Testis (tissue), 3 donors: Measurements from ENCODE around the gene PLIN1. TPM values are rescaled to one million over a fixed set of nuclear protein-coding genes. Genes with fewer than 3 reads are reported as not detected.

Experiments used
- DNase-seq: peaks from one replicate; pipeline ENCODE4 v3.0.0-alpha.2; 2019
- H3K27ac ChIP-seq, 2 donors: fragments of 200-600 bp; sonication (generic); one replicate each; pipeline ENCODE4 v1.5.1; 2019
- H3K27me3 ChIP-seq: fragments of 200-600 bp; sonication (generic); one replicate; pipeline ENCODE4 v1.5.1; 2019
- H3K36me3 ChIP-seq: fragments of 200-600 bp; sonication (generic); one replicate; pipeline ENCODE4 v1.5.1; 2017; ENCODE audit warnings: low read depth; ENCODE audit errors: missing control alignments
- H3K4me1 ChIP-seq: fragments of 200-600 bp; sonication (generic); one replicate; pipeline ENCODE4 v1.5.1; 2019
- H3K4me3 ChIP-seq, 2 donors: fragments of 200-600 bp; sonication (generic); one replicate each; pipeline ENCODE4 v1.5.1; 2017 to 2019
- H3K9me3 ChIP-seq: fragments of 200-600 bp; sonication (generic); one replicate; pipeline ENCODE4 v1.5.1; 2017
- POLR2A ChIP-seq: fragments of 450-650 bp; IDR thresholded peaks from one replicate; pipeline ENCODE4 v1.6.1; 2017; ENCODE audit warnings: antibody characterized with exemption, mild to moderate bottlenecking, moderate library complexity
- WGBS, 2 donors: methylation state at CpG; one replicate each; pipeline ENCODE4 v1.1.5; 2018; 5-methylcytosine and 5-hydroxymethylcytosine counted together
- intact Hi-C: fragments of 100-400 bp; cut with DNase I; formaldehyde crosslinking; loops from one replicate; pipeline ENCODE4 v1.15.1; 2023; ENCODE audit warnings: low total_unique reads
- polyA plus RNA-seq: library from polyadenylated mRNA; stranded (reverse); fragments of 350-450 nt; fragmentation: Illumina TruSeq; extraction: RNeasy Lipid Tissue Mini Kit (QIAGEN cat#74804); gene quantifications from one replicate; pipeline ENCODE4 v1.2.3, GENCODE V29; 2014; ENCODE audit warnings: low read depth, low replicate concordance; ENCODE audit not compliant: insufficient read depth
- total RNA-seq, 2 donors: library from RNA; depleted of rRNA; stranded (reverse); fragments of >200 nt; gene quantifications; one replicate each; pipeline ENCODE4 v1.2.3, GENCODE V29; 2016
- TF ChIP-seq, protein P1 (sequence below), 3 experiments: fragments of 450-650 bp in 2 of 3; fragments of 200-600 bp in 1 of 3; sonication (generic) in 1 of 3; IDR thresholded peaks; one replicate each; pipeline ENCODE4 v1.5.1; 2016 to 2019; ENCODE audit warnings: antibody characterized with exemption in 3 of 3, mild to moderate bottlenecking in 2 of 3, moderate library complexity in 1 of 3

The PLIN1 gene
- total and polyA plus RNA-seq, 3 donors from 2014 or later, result 9.1 to 18.5 (median 13.5) TPM

DNA sequence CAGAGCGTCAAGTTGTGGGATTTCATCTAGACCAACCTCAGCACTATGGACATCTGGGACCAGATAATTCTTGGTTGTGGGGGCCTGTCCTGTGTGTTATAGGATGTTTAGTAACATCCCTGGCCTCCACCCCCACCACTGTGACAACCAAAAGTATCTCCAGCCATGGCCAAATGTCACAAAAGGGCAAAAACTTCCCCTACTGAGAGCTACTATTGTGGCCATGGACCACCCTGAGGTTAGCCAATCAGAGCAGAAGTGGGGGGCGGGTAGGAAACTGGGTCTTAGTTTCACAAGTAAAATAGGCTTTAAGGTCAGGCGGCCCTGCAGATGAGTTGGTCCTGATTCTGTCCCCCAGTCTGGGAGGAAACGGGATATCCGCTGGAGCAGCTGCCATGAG lies 49.3 kb downstream of the PLIN1 start:
- H3K4me3 ChIP-seq, result no peak overlapping the region
- no peak overlapping the region for H3K27ac ChIP-seq
- H3K4me1 ChIP-seq, result no peaks in the 10 kb centered on the region
- intact Hi-C loops, result no loop called here
- WGBS, 2 donors, result 92% methylated on average over 3 to 5 of the region's 5 CpGs
- no peak for DNase-seq
- no peaks in the 10 kb centered on the region for H3K9me3 ChIP-seq
- no peaks in the 10 kb centered on the region for H3K27me3 ChIP-seq
- H3K36me3 ChIP-seq, result no peaks in the 10 kb centered on the region
- TF ChIP-seq, protein P1, sequence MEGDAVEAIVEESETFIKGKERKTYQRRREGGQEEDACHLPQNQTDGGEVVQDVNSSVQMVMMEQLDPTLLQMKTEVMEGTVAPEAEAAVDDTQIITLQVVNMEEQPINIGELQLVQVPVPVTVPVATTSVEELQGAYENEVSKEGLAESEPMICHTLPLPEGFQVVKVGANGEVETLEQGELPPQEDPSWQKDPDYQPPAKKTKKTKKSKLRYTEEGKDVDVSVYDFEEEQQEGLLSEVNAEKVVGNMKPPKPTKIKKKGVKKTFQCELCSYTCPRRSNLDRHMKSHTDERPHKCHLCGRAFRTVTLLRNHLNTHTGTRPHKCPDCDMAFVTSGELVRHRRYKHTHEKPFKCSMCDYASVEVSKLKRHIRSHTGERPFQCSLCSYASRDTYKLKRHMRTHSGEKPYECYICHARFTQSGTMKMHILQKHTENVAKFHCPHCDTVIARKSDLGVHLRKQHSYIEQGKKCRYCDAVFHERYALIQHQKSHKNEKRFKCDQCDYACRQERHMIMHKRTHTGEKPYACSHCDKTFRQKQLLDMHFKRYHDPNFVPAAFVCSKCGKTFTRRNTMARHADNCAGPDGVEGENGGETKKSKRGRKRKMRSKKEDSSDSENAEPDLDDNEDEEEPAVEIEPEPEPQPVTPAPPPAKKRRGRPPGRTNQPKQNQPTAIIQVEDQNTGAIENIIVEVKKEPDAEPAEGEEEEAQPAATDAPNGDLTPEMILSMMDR (IDR thresholded peaks at IDR 0.05), result no peak
- no peak for TF ChIP-seq POLR2A

DNA sequence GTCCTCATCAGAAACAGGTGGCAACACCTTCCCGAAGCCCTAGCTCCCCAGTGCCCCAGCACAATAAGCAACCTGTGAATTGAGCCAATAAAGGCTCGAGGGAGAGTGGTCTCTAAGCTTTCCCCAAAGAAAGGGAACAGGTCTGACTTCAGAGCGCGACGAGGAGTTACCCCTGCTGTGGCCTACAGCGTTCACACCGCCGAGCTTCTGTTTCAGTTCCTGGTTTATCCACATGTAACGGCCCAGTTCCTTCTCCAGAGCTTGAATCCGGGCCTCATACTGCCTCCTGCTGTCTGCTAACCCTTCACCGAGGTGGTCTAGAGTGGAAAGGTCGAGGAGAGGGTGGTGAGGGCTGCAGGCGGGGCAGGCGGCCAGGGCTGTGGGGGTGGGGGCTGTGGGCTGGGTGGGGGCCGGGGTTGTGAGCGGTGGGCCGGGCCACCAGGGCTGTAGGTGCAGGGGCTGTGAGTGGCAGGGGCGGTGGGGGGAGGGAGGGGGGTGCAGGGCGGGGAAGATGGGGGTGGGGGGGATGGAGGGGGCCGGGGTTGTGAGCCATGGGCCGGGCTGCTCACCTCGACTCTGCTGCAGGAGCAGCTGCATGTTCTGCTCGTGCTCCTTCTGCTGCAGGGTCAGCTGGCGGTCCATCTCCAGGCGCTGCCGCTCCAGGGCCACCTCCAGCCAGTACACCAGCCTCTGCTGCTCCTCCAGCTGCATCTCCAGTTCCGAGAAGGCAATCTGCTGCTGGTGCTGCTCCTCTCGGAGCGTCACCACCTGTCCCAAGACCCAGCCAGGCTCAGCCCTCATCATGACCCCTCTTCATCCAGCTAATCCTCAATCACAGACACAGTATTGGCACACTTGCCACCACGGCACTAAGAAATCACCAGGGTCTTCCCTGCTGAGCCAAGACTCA lies 50.1 kb downstream of the PLIN1 start:
- Histone ChIP-seq H3K4me1 (no peaks in the 10 kb centered on the region), H3K9me3 (no peaks in the 10 kb centered on the region), H3K4me3 (no peak overlapping the region), H3K27ac (no peak overlapping the region), H3K36me3 (no peaks in the 10 kb centered on the region), H3K27me3 (no peaks in the 10 kb centered on the region)
- no peak for TF ChIP-seq POLR2A
- TF ChIP-seq, protein P1 (IDR thresholded peaks at IDR 0.05), result no peak
- DNase-seq, result no peak
- intact Hi-C loops, result no loop called here
- WGBS, 2 donors, result 90 to 96% methylated on average over 16 to 29 of the region's 30 CpGs

DNA sequence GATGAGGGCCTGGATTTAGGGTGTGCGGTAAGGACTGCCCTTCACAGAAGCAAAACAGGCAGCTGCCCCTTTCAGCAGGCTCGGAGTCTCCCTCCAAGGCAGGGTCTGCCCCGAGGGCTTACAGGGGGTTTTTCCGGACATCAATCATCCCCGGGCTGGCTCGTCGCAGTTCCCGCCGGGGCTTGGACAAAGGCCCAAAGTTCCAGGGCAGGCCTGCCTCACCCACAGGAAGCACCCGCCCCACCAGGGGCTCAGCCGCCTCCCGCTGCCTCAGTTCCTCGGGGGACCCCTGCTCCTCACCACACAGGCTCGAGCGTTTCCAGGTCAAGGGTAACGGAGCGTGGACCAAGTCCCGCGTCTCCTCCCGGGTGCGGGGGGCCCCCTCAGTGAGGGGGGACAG lies 50.9 kb downstream of the PLIN1 start:
- Histone ChIP-seq H3K27me3 (no peaks in the 10 kb centered on the region), H3K4me1 (no peaks in the 10 kb centered on the region), H3K9me3 (no peaks in the 10 kb centered on the region), H3K27ac (no peak overlapping the region), H3K36me3 (no peaks in the 10 kb centered on the region), H3K4me3 (no peak overlapping the region)
- intact Hi-C loops, result no loop called here
- WGBS, 2 donors, result 90 to 92% methylated on average over 16 to 21 of the region's 21 CpGs
- TF ChIP-seq, protein P1 (IDR thresholded peaks at IDR 0.05), result no peak
- no peak for TF ChIP-seq POLR2A
- DNase-seq, result no peak

DNA sequence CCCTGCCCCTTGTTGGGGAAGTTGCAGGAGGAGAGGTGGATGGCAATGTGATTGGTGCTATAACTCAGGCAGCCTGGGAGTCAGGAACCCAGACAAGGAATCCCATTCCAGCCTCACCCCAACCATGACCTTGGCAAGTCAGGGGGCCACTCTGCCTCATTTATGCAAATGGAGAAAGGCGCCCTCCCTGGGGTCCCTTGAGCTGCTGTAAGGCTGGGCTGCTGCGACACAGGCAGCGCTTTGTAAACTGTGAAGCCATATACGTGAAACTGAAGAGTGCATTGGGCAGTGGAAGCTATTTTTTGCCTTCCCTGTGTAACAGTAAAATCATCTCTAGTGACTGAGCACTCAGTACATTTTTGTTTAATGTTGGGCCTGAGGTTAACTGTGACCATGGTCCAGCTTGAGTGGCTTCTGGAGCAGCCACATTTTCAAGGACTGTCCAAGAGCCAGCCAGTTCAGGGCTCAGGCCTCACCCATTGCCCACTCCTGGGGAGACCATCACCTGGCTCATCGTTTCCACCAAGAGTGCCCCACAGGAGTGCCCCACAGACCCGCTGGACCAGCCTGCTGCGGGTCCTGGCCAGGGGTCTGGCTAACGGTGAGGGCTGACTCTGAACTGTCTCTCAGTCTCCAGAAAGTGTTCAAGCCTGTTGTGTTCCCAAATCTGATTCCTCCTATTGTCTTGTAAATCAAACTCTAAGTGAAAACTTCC lies 51.8 kb downstream of the PLIN1 start:
- WGBS, 2 donors, result 94 to 96% methylated on average over 8 of the region's 8 CpGs
- no peaks in the 10 kb centered on the region for H3K36me3 ChIP-seq
- intact Hi-C loops, result no loop called here

More for the DNA sequence above, 51.8 kb downstream of the PLIN1 start:
- H3K9me3 ChIP-seq, result no peaks in the 10 kb centered on the region
- TF ChIP-seq, protein P1 (IDR thresholded peaks at IDR 0.05), result no peak
- TF ChIP-seq POLR2A, result no peak
- H3K27ac ChIP-seq, result no peak overlapping the region
- no peaks in the 10 kb centered on the region for H3K4me1 ChIP-seq
- no peak for DNase-seq
- H3K27me3 ChIP-seq, result no peaks in the 10 kb centered on the region
- no peak overlapping the region for H3K4me3 ChIP-seq
